ENCODE results near the gene TICAM2. TPM values are rescaled to one million over a fixed set of nuclear protein-coding genes. Genes with fewer than 3 reads are reported as not detected.

TICAM2 gene
- total RNA-seq, 1 experiment from 2014 or later = 2.1 TPM

DNA sequence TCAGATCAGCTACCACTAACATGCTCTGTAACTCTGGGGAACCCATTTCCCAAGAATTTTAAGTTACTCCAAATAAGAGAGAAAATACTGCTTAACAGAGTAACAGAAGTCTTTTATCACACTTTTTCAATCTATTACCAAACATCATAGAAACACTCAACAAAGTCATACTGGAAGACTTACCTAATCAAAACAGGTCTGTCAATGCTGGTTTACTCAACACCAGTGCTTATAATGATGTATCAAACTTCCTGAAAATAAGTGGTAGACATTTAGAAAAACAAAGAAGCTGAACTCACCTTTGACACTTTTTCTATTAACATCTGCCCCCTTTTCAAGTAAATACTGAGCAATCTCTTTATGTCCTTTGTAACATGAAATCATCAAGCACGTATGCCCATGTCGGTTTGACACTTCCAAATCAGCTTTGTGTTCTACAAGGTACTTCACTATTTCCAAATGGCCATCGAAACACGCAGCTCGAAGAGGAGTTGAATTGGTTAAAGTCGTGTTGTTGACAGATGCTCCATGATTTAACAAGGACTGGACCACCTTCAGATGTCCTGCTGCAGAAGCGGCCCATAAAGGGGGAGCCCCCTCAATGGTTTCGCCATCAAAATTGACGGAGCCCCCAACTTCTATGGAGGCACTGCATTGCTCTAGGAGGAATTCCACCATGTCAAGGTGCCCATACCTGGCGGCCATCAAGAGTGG lies 59.5 kb downstream of the TICAM2 start:
- intact Hi-C loops (cut with micrococcal nuclease; ENCODE audit: unreplicated experiment) = loop anchor here (2.0 to 5.0 kb wide), 2 partner anchors 14 to 299 kb away; partner anchors contain the start of genes AP3S1 and ATG12
- Mint-ChIP-seq H3K4me1 (ENCODE audit: low read depth, unreplicated experiment) (peaks cover 34% of the 10 kb centered on the region), H3K9me3 (ENCODE audit: low read depth, unreplicated experiment) (no peaks in the 10 kb centered on the region), H3K27ac (ENCODE audit: unreplicated experiment) (peak overlapping the region; percentile 78), H3K4me3 (ENCODE audit: low read depth, unreplicated experiment) (peak overlapping the region; percentile 80), H3K36me3 (ENCODE audit: insufficient read depth, unreplicated experiment) (peaks cover 76% of the 10 kb centered on the region), H3K27me3 (ENCODE audit: unreplicated experiment) (no peaks in the 10 kb centered on the region)
- DNase-seq = no peak
- BruUV-seq (replicated peaks) = no TSS peak
- TF ChIP-seq, protein P1, sequence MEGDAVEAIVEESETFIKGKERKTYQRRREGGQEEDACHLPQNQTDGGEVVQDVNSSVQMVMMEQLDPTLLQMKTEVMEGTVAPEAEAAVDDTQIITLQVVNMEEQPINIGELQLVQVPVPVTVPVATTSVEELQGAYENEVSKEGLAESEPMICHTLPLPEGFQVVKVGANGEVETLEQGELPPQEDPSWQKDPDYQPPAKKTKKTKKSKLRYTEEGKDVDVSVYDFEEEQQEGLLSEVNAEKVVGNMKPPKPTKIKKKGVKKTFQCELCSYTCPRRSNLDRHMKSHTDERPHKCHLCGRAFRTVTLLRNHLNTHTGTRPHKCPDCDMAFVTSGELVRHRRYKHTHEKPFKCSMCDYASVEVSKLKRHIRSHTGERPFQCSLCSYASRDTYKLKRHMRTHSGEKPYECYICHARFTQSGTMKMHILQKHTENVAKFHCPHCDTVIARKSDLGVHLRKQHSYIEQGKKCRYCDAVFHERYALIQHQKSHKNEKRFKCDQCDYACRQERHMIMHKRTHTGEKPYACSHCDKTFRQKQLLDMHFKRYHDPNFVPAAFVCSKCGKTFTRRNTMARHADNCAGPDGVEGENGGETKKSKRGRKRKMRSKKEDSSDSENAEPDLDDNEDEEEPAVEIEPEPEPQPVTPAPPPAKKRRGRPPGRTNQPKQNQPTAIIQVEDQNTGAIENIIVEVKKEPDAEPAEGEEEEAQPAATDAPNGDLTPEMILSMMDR (IDR thresholded peaks at IDR 0.05; ENCODE audit: unreplicated experiment) = no peak
- CTCF ChIA-PET = interaction anchor here (0.6 to 4.0 kb wide), 5 partner anchors 21 to 163 kb away, joined by 3 to 24 read pairs (median 5); no protein-coding TSS in a partner anchor

DNA sequence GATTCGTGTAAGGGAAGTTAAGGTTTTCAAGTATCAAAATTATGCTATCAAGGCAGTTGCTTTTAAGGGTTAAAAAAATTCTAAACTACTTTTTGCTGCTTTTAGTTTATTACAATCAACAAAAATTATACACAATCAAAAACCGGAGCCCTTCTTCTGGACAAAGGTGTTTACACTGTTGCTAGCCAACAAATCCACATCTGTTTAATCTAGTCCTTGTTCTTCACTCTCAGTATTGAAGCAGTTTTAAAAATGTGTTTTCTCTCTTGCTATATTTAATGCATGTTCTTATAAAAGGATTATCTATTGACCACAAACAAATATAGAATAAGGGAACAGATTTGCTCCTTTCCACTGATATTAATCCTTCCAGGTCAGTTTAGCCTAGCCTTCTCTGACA lies 60.2 kb downstream of the TICAM2 start:
- CTCF ChIA-PET = interaction anchor here (0.5 kb wide), 1 partner anchor 8 kb away, joined by 3 read pairs; no protein-coding TSS in a partner anchor
- Mint-ChIP-seq H3K36me3 (ENCODE audit: insufficient read depth, unreplicated experiment) (peaks cover 83% of the 10 kb centered on the region), H3K4me1 (ENCODE audit: low read depth, unreplicated experiment) (peaks cover 41% of the 10 kb centered on the region), H3K27me3 (ENCODE audit: unreplicated experiment) (no peaks in the 10 kb centered on the region), H3K4me3 (ENCODE audit: low read depth, unreplicated experiment) (peak overlapping the region; percentile 80), H3K9me3 (ENCODE audit: low read depth, unreplicated experiment) (no peaks in the 10 kb centered on the region), H3K27ac (ENCODE audit: unreplicated experiment) (peak overlapping the region; percentile 78)
- no TSS peak for BruUV-seq (replicated peaks)
- no peak for DNase-seq
- TF ChIP-seq, protein P1 (IDR thresholded peaks at IDR 0.05; ENCODE audit: unreplicated experiment) = no peak
- intact Hi-C loops (cut with micrococcal nuclease; ENCODE audit: unreplicated experiment) = loop anchor here (2.0 to 5.0 kb wide), 2 partner anchors 13 to 300 kb away; partner anchors contain the start of genes AP3S1 and ATG12

DNA sequence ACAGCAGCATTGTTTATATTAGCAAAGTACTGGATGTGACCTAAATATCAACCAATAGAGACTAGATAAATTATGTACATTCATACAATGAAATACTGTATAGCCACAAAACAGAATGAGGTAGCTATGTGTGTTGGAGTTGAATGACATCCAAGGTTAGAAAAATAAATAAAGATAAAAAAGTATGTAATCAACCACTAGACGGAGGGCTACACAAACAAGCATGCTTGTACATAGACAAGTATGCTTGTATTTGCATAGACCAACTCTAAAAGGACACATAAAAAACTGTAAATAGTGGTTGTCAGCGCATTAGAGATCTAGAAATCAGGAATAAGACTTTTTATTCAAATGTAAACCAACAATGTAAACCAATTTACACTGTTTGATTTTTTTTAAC lies 60.7 kb downstream of the TICAM2 start:
- Mint-ChIP-seq H3K9me3 (ENCODE audit: low read depth, unreplicated experiment) (no peaks in the 10 kb centered on the region), H3K4me1 (ENCODE audit: low read depth, unreplicated experiment) (peaks cover 46% of the 10 kb centered on the region), H3K27ac (ENCODE audit: unreplicated experiment) (peak overlapping the region; percentile 78), H3K4me3 (ENCODE audit: low read depth, unreplicated experiment) (peak overlapping the region; percentile 80), H3K36me3 (ENCODE audit: insufficient read depth, unreplicated experiment) (peaks cover 88% of the 10 kb centered on the region), H3K27me3 (ENCODE audit: unreplicated experiment) (no peaks in the 10 kb centered on the region)
- intact Hi-C loops (cut with micrococcal nuclease; ENCODE audit: unreplicated experiment) = loop anchor here (2.0 to 5.0 kb wide), 2 partner anchors 13 to 301 kb away; partner anchors contain the start of genes AP3S1 and ATG12
- no peak for DNase-seq
- TF ChIP-seq, protein P1 (IDR thresholded peaks at IDR 0.05; ENCODE audit: unreplicated experiment) = no peak
- CTCF ChIA-PET = interaction anchor here (0.5 to 1.2 kb wide), 2 partner anchors 9 to 56 kb away, joined by 3 read pairs; no protein-coding TSS in a partner anchor
- no TSS peak for BruUV-seq (replicated peaks)

DNA sequence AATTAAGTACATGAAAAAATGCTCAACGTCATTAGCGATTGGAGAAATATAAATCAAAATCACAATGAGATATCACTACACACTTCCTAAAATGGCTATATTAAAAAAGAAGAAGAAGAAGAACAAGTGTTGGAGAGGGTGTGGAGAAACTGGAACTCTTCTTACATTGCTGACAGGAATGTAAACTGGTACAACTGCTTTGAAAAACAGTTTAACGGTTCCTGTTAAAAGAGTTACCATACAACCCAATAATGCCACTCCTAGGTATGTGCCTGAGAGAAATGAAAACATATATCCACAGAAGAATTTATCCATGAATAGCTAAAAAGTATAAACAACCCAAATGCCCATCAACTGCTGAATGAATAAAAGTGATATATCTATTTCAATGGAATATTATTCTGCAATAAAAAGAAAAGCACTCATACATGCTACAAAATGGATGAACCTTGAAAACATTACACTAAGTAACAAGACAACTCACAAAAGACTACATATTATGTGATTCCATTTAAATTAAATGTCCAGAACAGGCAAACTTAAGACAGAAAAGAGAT lies 66.7 kb downstream of the TICAM2 start:
- Mint-ChIP-seq H3K4me3 (ENCODE audit: low read depth, unreplicated experiment) (peak overlapping the region; percentile 80), H3K4me1 (ENCODE audit: low read depth, unreplicated experiment) (peaks cover 84% of the 10 kb centered on the region), H3K27ac (ENCODE audit: unreplicated experiment) (peak overlapping the region; percentile 16), H3K27me3 (ENCODE audit: unreplicated experiment) (no peaks in the 10 kb centered on the region), H3K36me3 (ENCODE audit: insufficient read depth, unreplicated experiment) (peaks cover 93% of the 10 kb centered on the region), H3K9me3 (ENCODE audit: low read depth, unreplicated experiment) (peaks cover 2% of the 10 kb centered on the region)
- CTCF ChIA-PET = no interaction called here
- TF ChIP-seq, protein P1 (IDR thresholded peaks at IDR 0.05; ENCODE audit: unreplicated experiment) = no peak
- intact Hi-C loops (cut with micrococcal nuclease; ENCODE audit: unreplicated experiment) = loop anchor here (5.0 kb wide), 1 partner anchor 37 kb away; no protein-coding TSS in a partner anchor
- no TSS peak for BruUV-seq (replicated peaks)
- DNase-seq = no peak
